GM12878 (cell line): ENCODE results near the gene THUMPD2.

Experiments used
- BHLHE40 ChIP-seq, 2 experiments: fragments of 450-650 bp in 1 of 2; IDR thresholded peaks; 2 replicates each; pipeline ENCODE4 v1.6.1; 2011 to 2017; ENCODE audit warnings: low read depth in 2 of 2, borderline replicate concordance in 1 of 2, improper control_type of control experiment in 1 of 2, low read length in 1 of 2, mild to moderate bottlenecking in 1 of 2
- MYC ChIP-seq: IDR thresholded peaks from 2 replicates; pipeline ENCODE4 v1.6.1; 2011; ENCODE audit warnings: mild to moderate bottlenecking, low read length, moderate library complexity, inconsistent platforms; ENCODE audit not compliant: insufficient read depth, insufficient replicate concordance, insufficient read length, severe bottlenecking
- POLR2A ChIP-seq: IDR thresholded peaks from 2 replicates; pipeline ENCODE4 v1.6.1; 2011; ENCODE audit warnings: low read depth, mild to moderate bottlenecking, low read length
- REST ChIP-seq: IDR thresholded peaks from 2 replicates; pipeline ENCODE4 v1.6.1; 2012; ENCODE audit warnings: mild to moderate bottlenecking, low read depth, low read length
- TF ChIP-seq, protein P1 (sequence below), 3 experiments: IDR thresholded peaks in 2 of 3; conservative IDR thresholded peaks in 1 of 3; 2 replicates each; pipeline ENCODE4 v1.5.1; 2011; ENCODE audit warnings: low read depth in 3 of 3, low read length in 3 of 3, mild to moderate bottlenecking in 3 of 3, control low read depth in 2 of 3, moderate library complexity in 2 of 3, inconsistent platforms in 1 of 3, mixed read lengths in 1 of 3; ENCODE audit not compliant: control insufficient read depth in 2 of 3, insufficient read depth in 1 of 3; ENCODE audit errors: extremely low read depth in 1 of 3
- TF ChIP-seq, protein P2 (sequence below): fragments of 450-650 bp; IDR thresholded peaks from 2 replicates; pipeline ENCODE4 v1.6.1; 2016; ENCODE audit warnings: mild to moderate bottlenecking
- TF ChIP-seq, protein P3 (sequence below): fragments of 450-650 bp; IDR thresholded peaks from 2 replicates; pipeline ENCODE4 v1.6.1; 2016; ENCODE audit warnings: mild to moderate bottlenecking, moderate library complexity, borderline replicate concordance
- TF ChIP-seq, protein P4 (sequence below): fragments of 450-650 bp; IDR thresholded peaks from 2 replicates; pipeline ENCODE4 v1.6.1; 2018; ENCODE audit warnings: mild to moderate bottlenecking, low read depth, moderate library complexity; ENCODE audit not compliant: partially characterized antibody

DNA sequence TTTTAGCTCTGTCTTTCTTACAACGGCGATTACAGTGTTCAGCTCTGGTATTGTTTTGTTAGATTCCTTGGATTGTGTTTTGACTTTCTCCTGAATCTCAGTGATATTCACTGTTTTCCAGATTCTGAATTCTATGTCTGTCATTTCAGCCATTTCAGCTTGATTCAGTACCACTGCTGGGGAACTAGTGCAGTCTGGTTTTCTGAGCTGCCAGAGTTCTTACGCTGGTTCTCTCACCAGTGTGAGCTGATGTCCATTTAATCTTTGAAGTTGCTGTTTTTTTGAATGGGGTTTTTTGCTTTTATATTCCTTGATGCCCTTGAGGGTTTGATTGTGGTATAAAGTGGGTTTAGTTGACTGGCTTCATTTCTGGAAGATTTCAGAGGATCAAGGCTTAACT is 37.4 kb upstream of the THUMPD2 start:
- no peak for TF ChIP-seq REST
- TF ChIP-seq, protein P1, sequence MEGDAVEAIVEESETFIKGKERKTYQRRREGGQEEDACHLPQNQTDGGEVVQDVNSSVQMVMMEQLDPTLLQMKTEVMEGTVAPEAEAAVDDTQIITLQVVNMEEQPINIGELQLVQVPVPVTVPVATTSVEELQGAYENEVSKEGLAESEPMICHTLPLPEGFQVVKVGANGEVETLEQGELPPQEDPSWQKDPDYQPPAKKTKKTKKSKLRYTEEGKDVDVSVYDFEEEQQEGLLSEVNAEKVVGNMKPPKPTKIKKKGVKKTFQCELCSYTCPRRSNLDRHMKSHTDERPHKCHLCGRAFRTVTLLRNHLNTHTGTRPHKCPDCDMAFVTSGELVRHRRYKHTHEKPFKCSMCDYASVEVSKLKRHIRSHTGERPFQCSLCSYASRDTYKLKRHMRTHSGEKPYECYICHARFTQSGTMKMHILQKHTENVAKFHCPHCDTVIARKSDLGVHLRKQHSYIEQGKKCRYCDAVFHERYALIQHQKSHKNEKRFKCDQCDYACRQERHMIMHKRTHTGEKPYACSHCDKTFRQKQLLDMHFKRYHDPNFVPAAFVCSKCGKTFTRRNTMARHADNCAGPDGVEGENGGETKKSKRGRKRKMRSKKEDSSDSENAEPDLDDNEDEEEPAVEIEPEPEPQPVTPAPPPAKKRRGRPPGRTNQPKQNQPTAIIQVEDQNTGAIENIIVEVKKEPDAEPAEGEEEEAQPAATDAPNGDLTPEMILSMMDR (IDR thresholded peaks at IDR 0.05 in 2 of 3, conservative IDR thresholded peaks at IDR 0.05 in 1 of 3; ENCODE audit: control insufficient read depth in 2 of 3, extremely low read depth in 1 of 3, insufficient read depth in 1 of 3, low read depth in 3 of 3, low read length in 3 of 3), result no peak
- TF ChIP-seq BHLHE40 (IDR thresholded peaks at IDR 0.05; ENCODE audit: borderline replicate concordance in 1 of 2, low read depth in 2 of 2, low read length in 1 of 2), result no peak
- TF ChIP-seq, protein P2, sequence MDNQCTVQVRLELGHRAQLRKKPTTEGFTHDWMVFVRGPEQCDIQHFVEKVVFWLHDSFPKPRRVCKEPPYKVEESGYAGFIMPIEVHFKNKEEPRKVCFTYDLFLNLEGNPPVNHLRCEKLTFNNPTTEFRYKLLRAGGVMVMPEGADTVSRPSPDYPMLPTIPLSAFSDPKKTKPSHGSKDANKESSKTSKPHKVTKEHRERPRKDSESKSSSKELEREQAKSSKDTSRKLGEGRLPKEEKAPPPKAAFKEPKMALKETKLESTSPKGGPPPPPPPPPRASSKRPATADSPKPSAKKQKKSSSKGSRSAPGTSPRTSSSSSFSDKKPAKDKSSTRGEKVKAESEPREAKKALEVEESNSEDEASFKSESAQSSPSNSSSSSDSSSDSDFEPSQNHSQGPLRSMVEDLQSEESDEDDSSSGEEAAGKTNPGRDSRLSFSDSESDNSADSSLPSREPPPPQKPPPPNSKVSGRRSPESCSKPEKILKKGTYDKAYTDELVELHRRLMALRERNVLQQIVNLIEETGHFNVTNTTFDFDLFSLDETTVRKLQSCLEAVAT, result no peak
- no peak for TF ChIP-seq MYC
- TF ChIP-seq POLR2A, result no peak
- TF ChIP-seq, protein P3, sequence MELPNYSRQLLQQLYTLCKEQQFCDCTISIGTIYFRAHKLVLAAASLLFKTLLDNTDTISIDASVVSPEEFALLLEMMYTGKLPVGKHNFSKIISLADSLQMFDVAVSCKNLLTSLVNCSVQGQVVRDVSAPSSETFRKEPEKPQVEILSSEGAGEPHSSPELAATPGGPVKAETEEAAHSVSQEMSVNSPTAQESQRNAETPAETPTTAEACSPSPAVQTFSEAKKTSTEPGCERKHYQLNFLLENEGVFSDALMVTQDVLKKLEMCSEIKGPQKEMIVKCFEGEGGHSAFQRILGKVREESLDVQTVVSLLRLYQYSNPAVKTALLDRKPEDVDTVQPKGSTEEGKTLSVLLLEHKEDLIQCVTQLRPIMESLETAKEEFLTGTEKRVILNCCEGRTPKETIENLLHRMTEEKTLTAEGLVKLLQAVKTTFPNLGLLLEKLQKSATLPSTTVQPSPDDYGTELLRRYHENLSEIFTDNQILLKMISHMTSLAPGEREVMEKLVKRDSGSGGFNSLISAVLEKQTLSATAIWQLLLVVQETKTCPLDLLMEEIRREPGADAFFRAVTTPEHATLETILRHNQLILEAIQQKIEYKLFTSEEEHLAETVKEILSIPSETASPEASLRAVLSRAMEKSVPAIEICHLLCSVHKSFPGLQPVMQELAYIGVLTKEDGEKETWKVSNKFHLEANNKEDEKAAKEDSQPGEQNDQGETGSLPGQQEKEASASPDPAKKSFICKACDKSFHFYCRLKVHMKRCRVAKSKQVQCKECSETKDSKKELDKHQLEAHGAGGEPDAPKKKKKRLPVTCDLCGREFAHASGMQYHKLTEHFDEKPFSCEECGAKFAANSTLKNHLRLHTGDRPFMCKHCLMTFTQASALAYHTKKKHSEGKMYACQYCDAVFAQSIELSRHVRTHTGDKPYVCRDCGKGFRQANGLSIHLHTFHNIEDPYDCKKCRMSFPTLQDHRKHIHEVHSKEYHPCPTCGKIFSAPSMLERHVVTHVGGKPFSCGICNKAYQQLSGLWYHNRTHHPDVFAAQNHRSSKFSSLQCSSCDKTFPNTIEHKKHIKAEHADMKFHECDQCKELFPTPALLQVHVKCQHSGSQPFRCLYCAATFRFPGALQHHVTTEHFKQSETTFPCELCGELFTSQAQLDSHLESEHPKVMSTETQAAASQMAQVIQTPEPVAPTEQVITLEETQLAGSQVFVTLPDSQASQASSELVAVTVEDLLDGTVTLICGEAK, result no peak
- TF ChIP-seq, protein P4, sequence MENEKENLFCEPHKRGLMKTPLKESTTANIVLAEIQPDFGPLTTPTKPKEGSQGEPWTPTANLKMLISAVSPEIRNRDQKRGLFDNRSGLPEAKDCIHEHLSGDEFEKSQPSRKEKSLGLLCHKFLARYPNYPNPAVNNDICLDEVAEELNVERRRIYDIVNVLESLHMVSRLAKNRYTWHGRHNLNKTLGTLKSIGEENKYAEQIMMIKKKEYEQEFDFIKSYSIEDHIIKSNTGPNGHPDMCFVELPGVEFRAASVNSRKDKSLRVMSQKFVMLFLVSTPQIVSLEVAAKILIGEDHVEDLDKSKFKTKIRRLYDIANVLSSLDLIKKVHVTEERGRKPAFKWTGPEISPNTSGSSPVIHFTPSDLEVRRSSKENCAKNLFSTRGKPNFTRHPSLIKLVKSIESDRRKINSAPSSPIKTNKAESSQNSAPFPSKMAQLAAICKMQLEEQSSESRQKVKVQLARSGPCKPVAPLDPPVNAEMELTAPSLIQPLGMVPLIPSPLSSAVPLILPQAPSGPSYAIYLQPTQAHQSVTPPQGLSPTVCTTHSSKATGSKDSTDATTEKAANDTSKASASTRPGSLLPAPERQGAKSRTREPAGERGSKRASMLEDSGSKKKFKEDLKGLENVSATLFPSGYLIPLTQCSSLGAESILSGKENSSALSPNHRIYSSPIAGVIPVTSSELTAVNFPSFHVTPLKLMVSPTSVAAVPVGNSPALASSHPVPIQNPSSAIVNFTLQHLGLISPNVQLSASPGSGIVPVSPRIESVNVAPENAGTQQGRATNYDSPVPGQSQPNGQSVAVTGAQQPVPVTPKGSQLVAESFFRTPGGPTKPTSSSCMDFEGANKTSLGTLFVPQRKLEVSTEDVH, result no peak
